ENCODE measurements around the gene CNNM1.

Gene CNNM1

GRCh38 chr10:99430116-99430450 lies 100.9 kb downstream of the CNNM1 start:
- Histone ChIP-seq H3K79me1 (replicated peaks; ENCODE audit: low read length, poor library complexity, severe bottlenecking) (peaks cover 38% of the 10 kb centered on the region), H3K4me2 (ENCODE audit: low read length, poor library complexity, severe bottlenecking) (peak overlapping the region; percentile 70), H2BK120ac (ENCODE audit: low read depth, low read length) (peak overlapping the region; percentile 27), H3K9ac (ENCODE audit: low read length) (peak overlapping the region; percentile 94), H2AFZ (ENCODE audit: low read depth, low read length) (peak overlapping the region; percentile 92), H3K36me3 (ENCODE audit: control insufficient read depth in 1 of 2, insufficient read depth in 2 of 2, low read depth in 1 of 2, low read length in 2 of 2) (peaks cover 0 to 16% of the 10 kb centered on the region in 2 experiments), H3K14ac (ENCODE audit: low read length in 2 of 2) (peak overlapping the region in 1 of 2 experiments; percentile 68), H3K18ac (ENCODE audit: low read depth in 1 of 2, low read length in 2 of 2) (peak overlapping the region; percentile 62 to 77), H2BK12ac (ENCODE audit: low read length in 2 of 2) (no peak overlapping the region), H3K9me3 (ENCODE audit: control insufficient read depth, low read length) (no peaks in the 10 kb centered on the region), H3K4me3 (ENCODE audit: insufficient read depth in 1 of 2, low read depth in 1 of 2, low read length in 2 of 2) (peak overlapping the region; percentile 81 to 94), H2AK5ac (ENCODE audit: low read length, severe bottlenecking) (no peak overlapping the region), H2BK15ac (ENCODE audit: low read depth, poor library complexity, severe bottlenecking) (peak overlapping the region; percentile 97), H3K23ac (ENCODE audit: low read length in 2 of 2) (peak overlapping the region in 1 of 2 experiments; percentile 24), H3K27ac (ENCODE audit: low read length, poor library complexity, severe bottlenecking) (peak overlapping the region; percentile 5), H4K91ac (ENCODE audit: low read length) (peak overlapping the region; percentile 84), H2BK5ac (ENCODE audit: low read depth, low read length, poor library complexity, severe bottlenecking) (no peak overlapping the region), H3K4me1 (ENCODE audit: control insufficient read depth, insufficient read depth, low read depth, low read length) (peaks cover 9% of the 10 kb centered on the region), H3K27me3 (ENCODE audit: control insufficient read depth in 1 of 2, insufficient read depth in 1 of 2, low read length in 2 of 2) (no peaks in the 10 kb centered on the region), H4K8ac (ENCODE audit: low read length) (peak overlapping the region; percentile 81), H3K4ac (ENCODE audit: low read depth in 1 of 2, low read length in 2 of 2) (peak overlapping the region; percentile 29 to 88)
- 8% methylated on average over 12 of the region's 14 CpGs for whole genome bisulfite sequencing
- DNase-seq, result no peak

- H2BK120ac ChIP-seq (ENCODE audit: low read depth, low read length), result peak within 1 kb of the TSS; percentile 27
- peak within 1 kb of the TSS in 1 of 2 experiments; percentile 83 for H3K14ac ChIP-seq (ENCODE audit: low read length in 2 of 2)
- peak within 1 kb of the TSS; percentile 77 to 87 for H3K18ac ChIP-seq (ENCODE audit: low read depth in 1 of 2, low read length in 2 of 2)
- H3K9ac ChIP-seq (ENCODE audit: low read length), result peak within 1 kb of the TSS; percentile 94
- peak within 1 kb of the TSS; percentile 28 for H3K27ac ChIP-seq (ENCODE audit: low read length, poor library complexity, severe bottlenecking)
- peak within 1 kb of the TSS; percentile 88 to 96 for H3K4ac ChIP-seq (ENCODE audit: low read depth in 1 of 2, low read length in 2 of 2)
- peak within 1 kb of the TSS; percentile 84 for H4K91ac ChIP-seq (ENCODE audit: low read length)
- H3K27me3 ChIP-seq (ENCODE audit: control insufficient read depth in 1 of 2, insufficient read depth in 1 of 2, low read length in 2 of 2), result no peaks in the 10 kb centered on the region
- H2BK15ac ChIP-seq (ENCODE audit: low read depth, poor library complexity, severe bottlenecking), result peak within 1 kb of the TSS; percentile 97
- peak within 1 kb of the TSS; percentile 89 for H4K8ac ChIP-seq (ENCODE audit: low read length)
- H2AK5ac ChIP-seq (ENCODE audit: low read length, severe bottlenecking), result peak within 1 kb of the TSS; percentile 35
- peak within 1 kb of the TSS in 1 of 2 experiments; percentile 90 for H3K23ac ChIP-seq (ENCODE audit: low read length in 2 of 2)
- H2BK5ac ChIP-seq (ENCODE audit: low read depth, low read length, poor library complexity, severe bottlenecking), result no peak within 1 kb of the TSS
- peak within 1 kb of the TSS in 1 of 2 experiments; percentile 71 for H2BK12ac ChIP-seq (ENCODE audit: low read length in 2 of 2)
- H3K9me3 ChIP-seq (ENCODE audit: control insufficient read depth, low read length), result no peaks in the 10 kb centered on the region
- peaks cover 34% of the 10 kb centered on the region for H3K79me1 ChIP-seq (replicated peaks; ENCODE audit: low read length, poor library complexity, severe bottlenecking)
- peak within 1 kb of the TSS; percentile 92 for H2AFZ ChIP-seq (ENCODE audit: low read depth, low read length)
- peaks cover 0 to 11% of the 10 kb centered on the region in 2 experiments for H3K36me3 ChIP-seq (ENCODE audit: control insufficient read depth in 1 of 2, insufficient read depth in 2 of 2, low read depth in 1 of 2, low read length in 2 of 2)
- H3K4me3 ChIP-seq (ENCODE audit: insufficient read depth in 1 of 2, low read depth in 1 of 2, low read length in 2 of 2), result peak within 1 kb of the TSS; percentile 81 to 94
- under 1% methylated on average over 59 of the region's 59 CpGs for WGBS
- H3K4me2 ChIP-seq (ENCODE audit: low read length, poor library complexity, severe bottlenecking), result peak within 1 kb of the TSS; percentile 70
- DNase-seq, result peak; percentile 100
- H3K4me1 ChIP-seq (ENCODE audit: control insufficient read depth, insufficient read depth, low read depth, low read length), result peaks cover 9% of the 10 kb centered on the region
Measured at GRCh38 chr10:99430451-99431189, 101.5 kb downstream of the CNNM1 start, which contains the start of gene GOT1. Gene GOT1 (minus strand): TSS chr10:99430624. CDS start chr10:99430565, 59 bp downstream.

- Histone ChIP-seq H3K14ac (ENCODE audit: low read length in 2 of 2) (peak overlapping the region in 1 of 2 experiments; percentile 83), H3K27me3 (ENCODE audit: control insufficient read depth in 1 of 2, insufficient read depth in 1 of 2, low read length in 2 of 2) (no peaks in the 10 kb centered on the region), H2AFZ (ENCODE audit: low read depth, low read length) (peak overlapping the region; percentile 91), H3K9me3 (ENCODE audit: control insufficient read depth, low read length) (no peaks in the 10 kb centered on the region), H2AK5ac (ENCODE audit: low read length, severe bottlenecking) (no peak overlapping the region), H4K8ac (ENCODE audit: low read length) (peak overlapping the region; percentile 89), H3K27ac (ENCODE audit: low read length, poor library complexity, severe bottlenecking) (peak overlapping the region; percentile 28), H3K36me3 (ENCODE audit: control insufficient read depth in 1 of 2, insufficient read depth in 2 of 2, low read depth in 1 of 2, low read length in 2 of 2) (peaks cover 0 to 9% of the 10 kb centered on the region in 2 experiments), H3K79me1 (replicated peaks; ENCODE audit: low read length, poor library complexity, severe bottlenecking) (peaks cover 35% of the 10 kb centered on the region), H3K4me3 (ENCODE audit: insufficient read depth in 1 of 2, low read depth in 1 of 2, low read length in 2 of 2) (peak overlapping the region; percentile 78 to 94), H2BK15ac (ENCODE audit: low read depth, poor library complexity, severe bottlenecking) (no peak overlapping the region), H2BK120ac (ENCODE audit: low read depth, low read length) (no peak overlapping the region), H3K18ac (ENCODE audit: low read depth in 1 of 2, low read length in 2 of 2) (peak overlapping the region; percentile 2 to 87), H4K91ac (ENCODE audit: low read length) (no peak overlapping the region), H3K4me1 (ENCODE audit: control insufficient read depth, insufficient read depth, low read depth, low read length) (peaks cover 9% of the 10 kb centered on the region), H3K4ac (ENCODE audit: low read depth in 1 of 2, low read length in 2 of 2) (peak overlapping the region; percentile 36 to 96), H3K9ac (ENCODE audit: low read length) (peak overlapping the region; percentile 94), H2BK5ac (ENCODE audit: low read depth, low read length, poor library complexity, severe bottlenecking) (no peak overlapping the region), H2BK12ac (ENCODE audit: low read length in 2 of 2) (peak overlapping the region in 1 of 2 experiments; percentile 71), H3K23ac (ENCODE audit: low read length in 2 of 2) (peak overlapping the region in 1 of 2 experiments; percentile 90), H3K4me2 (ENCODE audit: low read length, poor library complexity, severe bottlenecking) (peak overlapping the region; percentile 69)
- WGBS, result 3% methylated on average over 20 of the region's 20 CpGs
- DNase-seq, result peak; percentile 65
Measured at GRCh38 chr10:99431190-99431760, 102.1 kb downstream of the CNNM1 start.

GRCh38 chr10:99432047-99432446 lies 102.9 kb downstream of the CNNM1 start:
- Histone ChIP-seq H3K4me1 (ENCODE audit: control insufficient read depth, insufficient read depth, low read depth, low read length) (peaks cover 9% of the 10 kb centered on the region), H3K18ac (ENCODE audit: low read depth in 1 of 2, low read length in 2 of 2) (no peak overlapping the region), H2BK12ac (ENCODE audit: low read length in 2 of 2) (no peak overlapping the region), H3K4ac (ENCODE audit: low read depth in 1 of 2, low read length in 2 of 2) (no peak overlapping the region), H2BK5ac (ENCODE audit: low read depth, low read length, poor library complexity, severe bottlenecking) (no peak overlapping the region), H2BK15ac (ENCODE audit: low read depth, poor library complexity, severe bottlenecking) (no peak overlapping the region), H3K14ac (ENCODE audit: low read length in 2 of 2) (no peak overlapping the region), H3K9ac (ENCODE audit: low read length) (peak overlapping the region; percentile 94), H3K27ac (ENCODE audit: low read length, poor library complexity, severe bottlenecking) (no peak overlapping the region), H3K4me3 (ENCODE audit: insufficient read depth in 1 of 2, low read depth in 1 of 2, low read length in 2 of 2) (peak overlapping the region in 1 of 2 experiments; percentile 94), H3K23ac (ENCODE audit: low read length in 2 of 2) (no peak overlapping the region), H4K8ac (ENCODE audit: low read length) (no peak overlapping the region), H3K79me1 (replicated peaks; ENCODE audit: low read length, poor library complexity, severe bottlenecking) (peaks cover 37% of the 10 kb centered on the region), H3K27me3 (ENCODE audit: control insufficient read depth in 1 of 2, insufficient read depth in 1 of 2, low read length in 2 of 2) (no peaks in the 10 kb centered on the region), H3K9me3 (ENCODE audit: control insufficient read depth, low read length) (no peaks in the 10 kb centered on the region), H4K91ac (ENCODE audit: low read length) (no peak overlapping the region), H2AK5ac (ENCODE audit: low read length, severe bottlenecking) (no peak overlapping the region), H2AFZ (ENCODE audit: low read depth, low read length) (no peak overlapping the region), H3K36me3 (ENCODE audit: control insufficient read depth in 1 of 2, insufficient read depth in 2 of 2, low read depth in 1 of 2, low read length in 2 of 2) (peaks cover 0 to 9% of the 10 kb centered on the region in 2 experiments), H2BK120ac (ENCODE audit: low read depth, low read length) (no peak overlapping the region), H3K4me2 (ENCODE audit: low read length, poor library complexity, severe bottlenecking) (no peak overlapping the region)
- 100% methylated on average over 3 of the region's 4 CpGs for WGBS
- no peak for DNase-seq
